A549 (cell line): ENCODE measurements around the gene DRGX. TPM values are rescaled to one million over a fixed set of nuclear protein-coding genes. Genes with fewer than 3 reads are reported as not detected.

ENCODE experiments used
- ATAC-seq, 2 experiments: fragments of 200-7000 bp in 1 of 2; fragments of >200 bp in 1 of 2; cut with Nextera tagmentation in 1 of 2; cut with Tn5 transposase in 1 of 2; 3 replicates each; pipeline versions ENCODE4 v1.8.0 to v1.9.1; 2018 to 2020; ENCODE audit warnings: mild to moderate bottlenecking in 1 of 2, moderate library complexity in 1 of 2
- CTCF ChIA-PET: fragments of 300-600 bp; sonication (Branson Sonifier 250); formaldehyde crosslinking; extraction: SDS; loops from one replicate; lab custom pipeline; 2021; ENCODE audit warnings: antibody characterized with exemption, inconsistent platforms; lab: Yijun Ruan, JAX
- POLR2A ChIA-PET: fragments of 350-600 bp; formaldehyde crosslinking; extraction: SDS; loops from one replicate; lab custom pipeline; 2021; ENCODE audit warnings: antibody characterized with exemption, inconsistent platforms; lab: Yijun Ruan, JAX
- DNase-seq, 2 experiments: peaks; one replicate each; pipeline versions ENCODE4 v3.0.0 to v3.0.0-alpha.2; 2011 to 2016; ENCODE audit warnings: low read depth in 1 of 2, low spot score in 1 of 2
- FAIRE-seq: peaks from 2 replicates; lab custom pipeline; 2011; peaks lifted over from hg19 to GRCh38; lab: Jason Lieb, UNC
- H3K27ac ChIP-seq, 2 experiments: fragments of >200 bp; sonication (Bioruptor Twin); formaldehyde crosslinking; 3 replicates each; pipeline ENCODE4 v1.5.1; 2016 to 2017
- H3K4me1 ChIP-seq: fragments of >200 bp; sonication (Bioruptor Twin); formaldehyde crosslinking; 3 replicates; pipeline ENCODE4 v1.6.1; 2016
- H3K4me2 ChIP-seq: fragments of >200 bp; sonication (Bioruptor Twin); formaldehyde crosslinking; 3 replicates; pipeline ENCODE4 v1.6.1; 2016
- H3K4me3 ChIP-seq: fragments of >200 bp; sonication (Bioruptor Twin); formaldehyde crosslinking; 3 replicates; pipeline ENCODE4 v1.5.1; 2016
- H3K9me3 ChIP-seq: fragments of >200 bp; sonication (Bioruptor Twin); formaldehyde crosslinking; 3 replicates; pipeline ENCODE4 v1.6.1; 2016
- BCL3 ChIP-seq: fragments of >200 bp; sonication (Bioruptor Twin); formaldehyde crosslinking; IDR thresholded peaks from 3 replicates; pipeline ENCODE4 v1.6.1; 2016
- CHD2 ChIP-seq: fragments of 150-350 bp; IDR thresholded peaks from 2 replicates; pipeline ENCODE4 v1.6.1; 2014; ENCODE audit warnings: low read length; ENCODE audit not compliant: partially characterized antibody
- EHF ChIP-seq: fragments of 250-450 bp; sonication (Bioruptor Pico); IDR thresholded peaks from 2 replicates; pipeline ENCODE4 v1.5.0; 2020; ENCODE audit warnings: mild to moderate bottlenecking
- ELK1 ChIP-seq: fragments of 150-350 bp; IDR thresholded peaks from 2 replicates; pipeline ENCODE4 v1.6.1; 2014; ENCODE audit warnings: low read depth, mild to moderate bottlenecking, low read length
- EP300 ChIP-seq, 2 experiments: fragments of >200 bp; sonication (Bioruptor Twin); formaldehyde crosslinking; IDR thresholded peaks; 2 replicates in 1 of 2; 3 replicates in 1 of 2; pipeline ENCODE4 v1.6.1; 2016 to 2017
- ESRRA ChIP-seq: fragments of 150-350 bp; IDR thresholded peaks from 2 replicates; pipeline ENCODE4 v1.6.1; 2014; ENCODE audit warnings: mild to moderate bottlenecking, low read length, borderline replicate concordance
- FOSB ChIP-seq: fragments of 250-450 bp; sonication (Bioruptor Pico); IDR thresholded peaks from 2 replicates; pipeline ENCODE4 v1.5.0; 2020; ENCODE audit warnings: mild to moderate bottlenecking, moderate library complexity
- HDAC2 ChIP-seq: fragments of 200-600 bp; sonication (generic); IDR thresholded peaks from 2 replicates; pipeline ENCODE4 v1.6.1; 2016
- HMGXB4 ChIP-seq: fragments of 250-450 bp; sonication (Bioruptor Pico); IDR thresholded peaks from 2 replicates; pipeline ENCODE4 v1.5.0; 2021; ENCODE audit warnings: mild to moderate bottlenecking, moderate library complexity, borderline replicate concordance
- JUN ChIP-seq, 2 experiments: fragments of >200 bp; sonication (Bioruptor Twin); formaldehyde crosslinking; IDR thresholded peaks; 2 replicates in 1 of 2; 3 replicates in 1 of 2; pipeline ENCODE4 v1.6.1; 2016 to 2017
- JUNB ChIP-seq: fragments of >200 bp; sonication (Bioruptor Twin); formaldehyde crosslinking; IDR thresholded peaks from 2 replicates; pipeline ENCODE4 v1.6.1; 2016
- MAZ ChIP-seq: fragments of 150-350 bp; IDR thresholded peaks from 2 replicates; pipeline ENCODE4 v1.6.1; 2014; ENCODE audit warnings: antibody characterized with exemption, low read depth, low read length, borderline replicate concordance
- MYC ChIP-seq: IDR thresholded peaks from 2 replicates; pipeline ENCODE4 v1.6.1; 2012; ENCODE audit warnings: mild to moderate bottlenecking, inconsistent platforms, low read length, improper control_type of control experiment, borderline replicate concordance
- NFE2L2 ChIP-seq: fragments of 150-350 bp; conservative IDR thresholded peaks from 2 replicates; pipeline ENCODE4 v1.6.1; 2014; ENCODE audit warnings: low read length
- NR3C1 ChIP-seq: fragments of >200 bp; sonication (Bioruptor Twin); formaldehyde crosslinking; IDR thresholded peaks from 3 replicates; pipeline ENCODE4 v1.6.1; 2017
- PBX3 ChIP-seq: IDR thresholded peaks from 2 replicates; pipeline ENCODE4 v1.6.1; 2012
- PHF8 ChIP-seq: fragments of 200-600 bp; sonication (generic); IDR thresholded peaks from 2 replicates; pipeline ENCODE4 v1.6.1; 2016; ENCODE audit warnings: low read depth, mild to moderate bottlenecking, antibody characterized with exemption, moderate library complexity, borderline replicate concordance
- POLR2A ChIP-seq: IDR thresholded peaks from 2 replicates; pipeline ENCODE4 v1.6.1; 2012; ENCODE audit warnings: mild to moderate bottlenecking, low read length
- RCOR1 ChIP-seq: fragments of 150-350 bp; IDR thresholded peaks from 2 replicates; pipeline ENCODE4 v1.6.1; 2014; ENCODE audit warnings: antibody characterized with exemption, low read length, low read depth
- REST ChIP-seq: fragments of 200-600 bp; sonication (generic); IDR thresholded peaks from 2 replicates; pipeline ENCODE4 v1.6.1; 2016; ENCODE audit warnings: antibody characterized with exemption, mild to moderate bottlenecking, moderate library complexity
- RNF2 ChIP-seq: fragments of 200-600 bp; sonication (generic); IDR thresholded peaks from 2 replicates; pipeline ENCODE4 v1.6.1; 2016; ENCODE audit warnings: low read depth, mild to moderate bottlenecking, antibody characterized with exemption, moderate library complexity, borderline replicate concordance
- TFCP2L1 ChIP-seq: fragments of 250-450 bp; sonication (Bioruptor Pico); IDR thresholded peaks from 2 replicates; pipeline ENCODE4 v1.5.0; 2021; ENCODE audit warnings: mild to moderate bottlenecking
- TP53 ChIP-seq: fragments of 250-450 bp; sonication (Bioruptor Pico); IDR thresholded peaks from 2 replicates; pipeline ENCODE4 v1.5.0; 2021; ENCODE audit warnings: mild to moderate bottlenecking, moderate library complexity
- USF2 ChIP-seq: fragments of 450-650 bp; IDR thresholded peaks from 2 replicates; pipeline ENCODE4 v1.6.1; 2014; ENCODE audit warnings: antibody characterized with exemption
- ZFP36 ChIP-seq: fragments of 450-650 bp; IDR thresholded peaks from 2 replicates; pipeline ENCODE4 v1.6.1; 2014; ENCODE audit warnings: borderline replicate concordance; ENCODE audit not compliant: partially characterized antibody
- WGBS: methylation state at CpG from one replicate; pipeline ENCODE4 v1.1.6; 2017; ENCODE audit errors: missing lambda C conversion rate; 5-methylcytosine and 5-hydroxymethylcytosine counted together
- polyA plus RNA-seq, 4 experiments: library from polyadenylated mRNA; depleted of rRNA in 3 of 4; stranded (reverse); fragments of >200 nt; fragmentation: RNase III in 1 of 4; extraction: RNeasy Plus Mini Kit Qiagen cat#74134 plus additional on column Dnase treatment in 1 of 4; gene quantifications; 2 replicates in 3 of 4; 3 replicates in 1 of 4; pipeline ENCODE4 v1.2.3, GENCODE V29; 2011 to 2017

Gene DRGX
- polyA plus RNA-seq, 2 of the 4 experiments (the other 2 are of a cell fraction), result not detected

GRCh38 chr10:49350846-49351532 lies 44.9 kb downstream of the DRGX start:
- Histone ChIP-seq H3K4me3 (no peak overlapping the region), H3K9me3 (peaks cover 4% of the 10 kb centered on the region; the same call in 1 of the 3 replicates), H3K4me1 (no peaks in the 10 kb centered on the region), H3K27ac (no peak overlapping the region), H3K4me2 (no peak overlapping the region)
- POLR2A ChIA-PET, result no interaction called here
- no peak for ATAC-seq
- WGBS, result 3% methylated on average over 3 of the region's 4 CpGs
- no peak for DNase-seq
- no peak for TF ChIP-seq JUN (IDR thresholded peaks at IDR 0.05)
- TF ChIP-seq PHF8, result no peak
- no peak for TF ChIP-seq TP53 (CRISPR knock-in tag)
- no peak for TF ChIP-seq USF2
- TF ChIP-seq ZFP36, result no peak
- no peak for TF ChIP-seq RCOR1
- TF ChIP-seq HMGXB4 (CRISPR knock-in tag), result no peak
- TF ChIP-seq JUNB, result no peak
- no peak for TF ChIP-seq EHF (CRISPR knock-in tag)
- TF ChIP-seq ESRRA, result no peak
- no peak for TF ChIP-seq RNF2
- CTCF ChIA-PET, result no interaction called here
- no peak for FAIRE-seq

- TF ChIP-seq MYC (no peak), EP300 (IDR thresholded peaks at IDR 0.05) (no peak), PHF8 (no peak), NFE2L2 (no peak), RNF2 (no peak), FOSB (CRISPR knock-in tag) (no peak), REST (no peak), EHF (CRISPR knock-in tag) (no peak), TFCP2L1 (CRISPR knock-in tag) (no peak), USF2 (no peak), CHD2 (no peak), MAZ (no peak), BCL3 (no peak), ELK1 (no peak), HDAC2 (no peak), NR3C1 (no peak), POLR2A (no peak), PBX3 (no peak)
- ChIA-PET POLR2A (no interaction called here), CTCF (no interaction called here)
- no peak overlapping the region for H3K4me2 ChIP-seq
- FAIRE-seq (no peak), DNase-seq (no peak), ATAC-seq (no peak)
- no peaks in the 10 kb centered on the region for H3K4me1 ChIP-seq
- no peak overlapping the region for H3K27ac ChIP-seq
- peaks cover 4% of the 10 kb centered on the region; the same call in 1 of the 3 replicates for H3K9me3 ChIP-seq
- no peak overlapping the region for H3K4me3 ChIP-seq
Measured at GRCh38 chr10:49350138-49350537, 45.8 kb downstream of the DRGX start.
